G401 (cell line): ENCODE data around the gene TIFAB. TPM values are rescaled to one million over a fixed set of nuclear protein-coding genes. Genes with fewer than 3 reads are reported as not detected.
"Not testable (repeated sequence)": the region's sequence is repeated elsewhere in the genome, so short reads cannot be mapped to it uniquely, and the experiment has no call there.

Experiments
- DNase-seq: peaks from one replicate; pipeline ENCODE4 v3.0.0-alpha.2; 2015; ENCODE audit warnings: low spot score
- in situ Hi-C: cut with HindIII; loops from 2 replicates; pipeline ENCODE4 v1.10.0; 2016; ENCODE audit warnings: low sequenced_read_pairs, mixed read lengths
- total RNA-seq: library from RNA; depleted of rRNA; stranded (reverse); fragments of >200 nt; shearing (Covaris generic); gene quantifications from 2 replicates; pipeline ENCODE4 v1.2.3, GENCODE V29; 2014; rRNA removed

Gene TIFAB
- 0.31 and 0.43 TPM in 2 replicates for total RNA-seq

GRCh38 chr5:135452321-135453030, at the start of gene TIFAB:
TIFAB (minus strand) TSS chr5:135452351; CDS start chr5:135449939, 2,412 bp downstream.
- DNase-seq = no peak
- in situ Hi-C loops = loop anchor here (25.0 kb wide), 1 partner anchor 285 kb away; no protein-coding TSS in a partner anchor

DNA sequence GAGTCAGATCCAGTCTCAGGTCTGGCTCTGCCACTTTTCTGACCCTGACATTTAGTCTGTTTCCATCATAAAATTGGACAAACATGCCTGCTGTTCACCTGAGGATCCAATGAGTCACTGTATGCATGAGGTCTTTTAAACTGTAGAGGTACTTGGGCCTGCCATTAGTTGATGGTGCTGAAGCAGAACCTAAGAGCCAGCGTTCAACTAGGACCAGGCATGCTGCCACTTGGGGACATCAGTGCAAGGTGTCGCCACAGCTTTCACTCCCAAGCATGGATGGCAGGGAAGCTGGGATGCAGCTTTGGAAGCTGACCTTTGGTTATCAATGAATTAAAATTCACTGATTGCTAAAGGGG, 46.5 kb upstream of the TIFAB start:
- peak; percentile 49 for DNase-seq
- in situ Hi-C loops = no loop called here

- in situ Hi-C loops = no loop called here
- DNase-seq = peak; percentile 41
Measured at GRCh38 chr5:135497971-135498636, 46.0 kb upstream of the TIFAB start.

DNA sequence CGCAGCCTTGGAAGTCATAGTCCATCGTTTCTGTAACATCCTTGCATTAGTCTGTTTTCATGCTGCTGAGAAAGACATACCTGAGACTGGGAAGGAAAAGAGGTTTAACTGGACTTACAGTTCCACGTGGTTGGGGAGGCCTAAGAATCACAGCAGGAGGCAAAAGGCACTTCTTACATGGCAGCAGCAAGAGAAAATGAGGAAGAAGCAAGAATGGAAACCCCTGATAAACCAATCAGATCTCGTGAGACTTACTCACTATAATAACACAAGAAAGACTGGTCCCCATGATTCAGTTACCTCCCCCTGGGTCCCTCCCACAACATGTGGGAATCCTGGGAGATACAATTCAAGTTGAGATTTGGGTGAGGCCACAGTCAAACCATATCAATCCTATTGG, 43.4 kb upstream of the TIFAB start:
- DNase-seq, in situ Hi-C loops: not testable (repeated sequence)

GRCh38 chr5:135494196-135494595, 42.0 kb upstream of the TIFAB start:
- in situ Hi-C loops = no loop called here

DNA sequence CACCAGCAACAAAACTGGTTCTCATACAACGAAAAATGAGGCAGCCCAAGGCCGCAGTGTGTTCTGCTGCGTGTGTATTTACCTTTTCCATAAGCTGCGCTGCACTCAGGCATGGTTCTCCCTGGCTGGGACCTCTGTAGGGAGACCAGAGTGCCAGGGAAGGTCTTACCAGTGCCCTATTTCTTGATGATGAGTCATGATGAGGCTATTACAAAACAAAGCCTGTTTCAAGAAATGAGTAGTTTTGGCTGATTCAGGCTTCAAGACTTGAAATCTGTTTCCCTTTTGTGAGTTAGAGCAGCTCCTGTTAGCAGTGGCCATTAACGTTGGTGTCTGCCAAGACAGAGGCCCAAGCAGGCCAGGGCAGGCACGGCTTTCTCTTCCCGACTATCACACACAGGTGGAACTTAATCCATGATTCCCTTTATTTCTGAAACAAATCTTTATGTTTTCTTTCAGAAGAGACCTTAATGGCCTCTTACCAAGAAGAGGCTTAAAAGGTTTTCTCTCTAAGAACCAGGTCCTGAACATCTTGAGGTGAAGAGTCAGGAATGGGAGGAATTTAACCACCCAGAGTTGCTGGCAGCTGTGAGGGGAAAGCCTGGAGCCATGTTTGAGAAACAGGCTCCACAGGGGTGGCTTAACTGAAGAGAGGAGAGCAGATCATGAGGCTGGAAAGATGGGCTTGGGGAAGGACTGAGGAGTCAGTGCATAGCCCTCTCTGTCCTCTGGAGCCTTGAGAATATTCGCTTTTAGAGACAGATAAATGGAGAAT, 41.4 kb upstream of the TIFAB start:
- no peak for DNase-seq
- in situ Hi-C loops = no loop called here

More at GRCh38 chr5:135494196-135494595, 42.0 kb upstream of the TIFAB start:
- no peak for DNase-seq

- in situ Hi-C loops = no loop called here
- no peak for DNase-seq
Measured at GRCh38 chr5:135492319-135492626, 40.1 kb upstream of the TIFAB start.

- in situ Hi-C loops = no loop called here
- DNase-seq = no peak
Measured at GRCh38 chr5:135491552-135492318, 39.6 kb upstream of the TIFAB start.

DNA sequence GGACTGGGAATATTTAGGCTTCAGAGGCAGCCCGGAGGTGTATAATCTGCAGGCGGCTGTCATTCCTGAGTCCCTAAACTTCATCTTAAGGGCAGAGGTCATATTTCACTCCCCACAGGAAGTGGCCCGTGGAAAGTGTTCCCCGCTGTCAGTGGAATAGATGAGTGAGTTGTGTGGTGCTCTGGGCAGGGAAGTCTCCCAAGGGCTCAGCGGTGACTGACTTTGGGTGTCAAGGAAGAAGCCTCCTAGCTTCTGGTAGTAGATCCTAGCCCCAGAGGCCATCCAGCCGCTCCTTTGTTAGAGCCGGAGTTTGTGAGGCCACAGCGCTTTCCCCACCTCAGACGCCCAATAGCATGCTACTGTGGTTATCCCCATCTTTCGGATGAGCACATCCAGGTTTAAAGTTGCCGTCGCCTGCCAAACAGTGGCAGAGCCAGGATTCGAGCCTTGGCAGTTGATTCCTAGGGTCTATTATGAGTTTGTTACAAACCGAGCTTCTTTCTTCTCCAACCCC, 38.9 kb upstream of the TIFAB start:
- no peak for DNase-seq
- in situ Hi-C loops = no loop called here

- in situ Hi-C loops = no loop called here
- DNase-seq = no peak
Measured at GRCh38 chr5:135490245-135491037, 38.3 kb upstream of the TIFAB start.

DNA sequence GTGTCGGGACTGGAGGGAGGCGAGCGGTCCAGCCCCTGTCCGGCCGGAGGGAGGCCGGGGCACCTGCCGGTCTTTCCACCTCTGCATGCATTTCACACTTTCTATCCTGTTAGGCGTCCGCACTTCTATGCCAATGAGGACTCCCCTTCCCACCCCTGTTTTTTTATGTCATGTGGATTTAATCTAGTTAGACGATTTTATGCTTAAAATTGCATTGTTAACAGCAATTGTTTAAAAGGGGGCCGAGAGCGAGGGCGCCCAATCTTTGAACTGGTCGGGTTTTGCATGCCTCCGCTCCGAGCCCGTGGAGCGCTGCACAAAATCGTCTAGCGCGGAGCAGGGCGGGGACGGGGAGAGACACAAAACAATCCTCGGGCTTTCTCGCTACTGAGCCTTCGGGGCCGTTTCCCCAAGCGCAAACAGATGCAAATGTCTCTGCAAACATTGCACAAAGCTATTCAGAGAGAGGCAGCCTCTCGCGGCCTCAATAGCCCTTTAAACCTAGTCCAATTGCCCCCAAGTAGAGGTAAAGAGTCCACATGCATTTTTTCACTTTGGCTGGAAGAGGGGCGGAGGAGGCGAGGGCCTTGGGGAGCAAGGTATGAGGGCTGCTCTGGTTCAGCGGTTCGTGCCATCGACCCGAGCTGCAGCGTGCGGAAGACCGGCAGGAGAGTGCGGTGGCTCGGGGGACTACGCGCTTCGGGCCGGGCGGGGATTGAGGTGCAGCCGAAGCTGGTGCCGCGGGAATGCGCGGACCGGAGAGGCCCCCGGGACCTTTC, 37.5 kb upstream of the TIFAB start:
- in situ Hi-C loops = no loop called here
- no peak for DNase-seq

DNA sequence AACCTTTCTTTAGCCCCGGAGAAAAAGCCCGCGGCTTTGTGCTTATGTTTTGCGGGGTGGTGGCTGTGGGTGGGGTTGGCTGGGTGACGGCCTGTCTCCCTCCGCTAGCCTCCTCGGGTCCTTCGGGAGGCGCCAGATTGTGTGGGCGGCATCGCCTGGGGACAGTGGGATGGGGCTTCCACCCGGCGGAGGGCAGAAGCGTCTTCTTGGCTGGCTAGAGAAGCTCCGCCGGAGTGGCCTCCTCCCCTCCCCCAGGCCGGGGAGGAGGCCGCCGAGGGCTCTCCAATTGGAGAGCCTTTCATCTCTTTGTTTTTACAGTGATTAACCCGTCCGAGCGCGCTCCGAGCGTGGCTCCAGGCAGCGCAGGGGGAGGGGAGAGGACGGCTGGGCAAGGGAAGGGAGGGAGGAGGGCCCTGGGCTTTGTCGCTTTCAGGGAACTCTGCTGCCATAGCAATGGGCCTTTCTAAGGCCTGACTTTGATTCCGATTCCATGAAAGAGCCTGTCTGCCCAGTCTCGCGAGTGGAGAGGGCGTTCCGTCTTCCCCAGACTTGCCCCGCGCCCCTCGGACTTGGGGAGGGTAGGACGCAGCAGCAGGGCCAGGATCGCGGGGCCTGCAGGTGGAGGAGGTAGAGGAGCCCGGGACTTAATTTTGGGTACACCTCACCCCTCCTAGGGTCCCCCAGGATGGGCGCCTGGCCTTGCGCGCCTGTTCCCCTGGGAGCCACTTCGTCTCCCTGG, 36.7 kb upstream of the TIFAB start:
- in situ Hi-C loops = no loop called here
- peak; percentile 64 for DNase-seq

DNA sequence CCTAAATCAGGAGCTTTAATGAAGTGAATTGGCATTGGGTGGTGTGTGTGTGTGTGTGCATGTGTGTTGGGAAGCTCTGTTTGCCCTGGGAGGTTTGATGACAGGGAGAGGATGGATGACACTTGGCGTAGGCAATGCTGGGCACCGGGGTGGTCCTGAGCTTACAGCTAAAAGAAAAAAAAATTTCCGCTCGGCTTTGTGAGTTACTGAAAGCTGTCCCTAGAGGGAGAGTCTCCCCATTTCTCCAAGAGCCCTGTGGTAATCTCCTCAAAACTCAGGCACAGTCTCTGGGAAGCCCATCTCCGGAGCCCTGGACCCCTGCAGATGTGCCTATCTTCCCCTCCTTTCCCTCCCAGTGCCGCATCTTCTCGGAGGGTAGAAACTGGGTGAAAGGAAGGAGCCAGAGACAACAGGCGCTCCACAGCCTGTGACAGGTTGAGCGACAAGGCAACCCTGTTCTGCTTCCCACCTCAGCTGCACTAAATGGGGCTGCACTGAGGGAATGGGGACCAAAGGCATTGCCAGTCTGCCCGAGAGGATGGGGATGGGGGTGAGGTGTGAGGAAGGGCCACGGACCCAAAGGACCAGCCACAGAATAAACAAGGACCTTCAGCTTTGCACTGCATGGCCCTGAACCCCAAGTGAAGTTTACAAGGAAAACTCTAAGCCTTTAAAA, 35.8 kb upstream of the TIFAB start:
- no peak for DNase-seq
- in situ Hi-C loops = no loop called here

- in situ Hi-C loops = no loop called here
- peak; percentile 52 for DNase-seq
Measured at GRCh38 chr5:135487037-135487395, 34.9 kb upstream of the TIFAB start.

DNA sequence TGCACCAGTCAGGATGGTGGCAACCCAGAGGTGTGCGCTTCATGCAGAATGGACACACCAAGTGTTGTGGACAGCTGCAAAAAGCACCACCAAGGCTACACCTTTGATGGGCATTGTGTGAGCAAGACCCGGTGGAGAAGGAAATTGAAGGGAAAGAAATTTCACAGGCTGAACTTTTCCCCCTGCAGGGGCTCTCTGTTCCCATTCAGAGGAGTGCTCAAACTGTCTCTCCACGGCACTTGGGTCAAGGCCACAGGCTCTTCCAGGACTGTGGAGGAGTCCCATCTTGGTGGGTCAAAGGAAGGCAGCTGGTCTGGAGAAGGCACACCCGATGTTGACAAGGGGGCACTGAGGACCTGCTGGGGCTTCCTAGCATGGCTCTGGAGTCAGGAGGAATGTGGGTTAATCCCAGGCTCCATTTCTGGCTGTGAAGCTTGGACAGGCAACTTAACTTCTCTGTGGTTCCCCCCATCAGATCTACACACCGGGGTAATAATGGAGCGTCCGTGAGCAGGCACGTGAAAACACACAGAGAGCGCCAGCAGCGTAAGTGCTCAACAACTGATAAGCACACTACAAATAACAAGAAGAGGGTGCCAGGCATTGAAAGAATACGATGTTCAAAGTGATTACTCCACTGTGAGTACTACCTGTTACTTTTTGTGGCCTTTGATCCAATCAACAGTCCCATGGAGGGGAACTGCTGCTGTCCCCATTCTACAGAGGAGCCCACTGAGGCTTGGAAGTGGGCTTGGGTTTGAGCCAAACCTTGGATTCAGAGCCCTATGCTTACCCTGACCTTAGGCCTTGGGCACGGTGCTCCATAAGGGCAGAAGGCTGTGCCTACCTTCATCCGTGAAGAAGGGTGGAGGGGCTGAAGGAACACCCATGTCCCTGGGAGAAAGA, 34.2 kb upstream of the TIFAB start:
- DNase-seq = no peak
- in situ Hi-C loops = no loop called here

DNA sequence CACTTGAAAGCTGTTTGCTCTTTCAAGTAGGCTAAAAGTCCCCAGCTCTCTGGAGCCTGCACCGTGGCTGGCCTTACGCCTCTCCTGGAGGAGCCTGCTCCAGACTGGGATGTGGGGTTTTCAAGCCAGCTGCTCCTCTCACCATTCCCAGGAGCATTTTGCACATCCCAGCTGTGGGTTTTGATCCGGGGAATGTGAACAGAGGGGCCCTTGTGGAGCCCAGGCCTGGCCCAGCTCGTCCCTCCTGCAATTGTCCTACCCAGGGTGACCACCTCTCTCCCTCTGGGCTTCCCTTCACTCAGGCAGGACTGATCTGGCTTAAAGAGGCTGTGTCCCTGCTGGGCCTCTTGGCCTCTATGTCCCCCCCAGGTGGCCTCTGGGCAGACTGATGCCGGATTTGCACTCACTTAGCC, 32.5 kb upstream of the TIFAB start:
- in situ Hi-C loops = no loop called here
- no peak for DNase-seq
